H9 (cell line): ENCODE results near the gene FCN2. TPM values are rescaled to one million over a fixed set of nuclear protein-coding genes. Genes with fewer than 3 reads are reported as not detected.

Experiments used
- DNase-seq: peaks from one replicate; pipeline ENCODE4 v3.0.0-alpha.2; 2017
- H2AFZ ChIP-seq: one replicate; pipeline ENCODE4 v1.6.1; 2013; ENCODE audit warnings: mild to moderate bottlenecking, low read length, control low read depth, moderate library complexity
- H2AK5ac ChIP-seq: 2 replicates; pipeline ENCODE4 v1.6.1; 2013; ENCODE audit warnings: low read length, control low read depth, mixed read lengths; ENCODE audit not compliant: insufficient read length
- H2BK120ac ChIP-seq: one replicate; pipeline ENCODE4 v1.6.1; 2013; ENCODE audit warnings: low read depth, mild to moderate bottlenecking, low read length, control low read depth, inconsistent platforms; ENCODE audit not compliant: poor library complexity, severe bottlenecking
- H2BK12ac ChIP-seq: 2 replicates; pipeline ENCODE4 v1.6.1; 2013; ENCODE audit warnings: low read length, control low read depth, mixed read lengths, low read depth; ENCODE audit not compliant: insufficient read length
- H2BK15ac ChIP-seq: 2 replicates; pipeline ENCODE4 v1.6.1; 2013; ENCODE audit warnings: low read depth, low read length, control low read depth
- H2BK20ac ChIP-seq: one replicate; pipeline ENCODE4 v1.6.1; 2013; ENCODE audit warnings: low read depth, mild to moderate bottlenecking, low read length, control low read depth, inconsistent platforms; ENCODE audit not compliant: poor library complexity, severe bottlenecking
- H2BK5ac ChIP-seq: 2 replicates; pipeline ENCODE4 v1.6.1; 2013; ENCODE audit warnings: low read length, control low read depth, mixed read lengths; ENCODE audit not compliant: insufficient read length
- H3K14ac ChIP-seq: 2 replicates; pipeline ENCODE4 v1.6.1; 2013; ENCODE audit warnings: low read length, control low read depth; ENCODE audit not compliant: insufficient read depth
- H3K18ac ChIP-seq: 2 replicates; pipeline ENCODE4 v1.6.1; 2013; ENCODE audit warnings: low read depth, mild to moderate bottlenecking, mixed read lengths, low read length, control low read depth; ENCODE audit not compliant: insufficient read length
- H3K23ac ChIP-seq: 2 replicates; pipeline ENCODE4 v1.6.1; 2013; ENCODE audit warnings: low read length, control low read depth, mixed read lengths, low read depth; ENCODE audit not compliant: insufficient read length
- H3K23me2 ChIP-seq: 2 replicates; pipeline ENCODE4 v1.6.1; 2013; ENCODE audit warnings: low read depth, mild to moderate bottlenecking, mixed read lengths, low read length, control low read depth; ENCODE audit not compliant: insufficient read length, poor library complexity, severe bottlenecking
- H3K27ac ChIP-seq: 2 replicates; pipeline ENCODE4 v1.5.1; 2013; ENCODE audit warnings: low read length, control low read depth, mixed read lengths, low read depth; ENCODE audit not compliant: insufficient read length
- H3K27me3 ChIP-seq: 2 replicates; pipeline ENCODE4 v1.6.1; 2013; ENCODE audit warnings: low read length, control low read depth, inconsistent platforms; ENCODE audit not compliant: insufficient read depth
- H3K4ac ChIP-seq: 2 replicates; pipeline ENCODE4 v1.6.1; 2013; ENCODE audit warnings: low read depth, mild to moderate bottlenecking, control low read depth, inconsistent platforms, low read length, moderate library complexity
- H3K4me1 ChIP-seq: 2 replicates; pipeline ENCODE4 v1.6.1; 2013; ENCODE audit warnings: low read length, control low read depth, inconsistent platforms; ENCODE audit not compliant: insufficient read depth
- H3K4me2 ChIP-seq: 2 replicates; pipeline ENCODE4 v1.6.1; 2013; ENCODE audit warnings: low read length, control low read depth, mixed read lengths; ENCODE audit not compliant: insufficient read length, insufficient read depth
- H3K56ac ChIP-seq: 2 replicates; pipeline ENCODE4 v1.6.1; 2013; ENCODE audit warnings: low read depth, mild to moderate bottlenecking, mixed read lengths, low read length, control low read depth; ENCODE audit not compliant: insufficient read length
- H3K79me1 ChIP-seq: 2 replicates; pipeline ENCODE4 v1.6.1; 2013; ENCODE audit warnings: low read depth, mild to moderate bottlenecking, moderate library complexity, low read length, control low read depth, inconsistent platforms; ENCODE audit not compliant: insufficient read depth, poor library complexity, severe bottlenecking
- H3K79me2 ChIP-seq: 2 replicates; pipeline ENCODE4 v1.6.1; 2013; ENCODE audit warnings: low read length, control low read depth, inconsistent platforms; ENCODE audit not compliant: insufficient read depth
- H3K9ac ChIP-seq: 2 replicates; pipeline ENCODE4 v1.6.1; 2013; ENCODE audit warnings: low read length, control low read depth, mixed read lengths; ENCODE audit not compliant: insufficient read length; ENCODE audit errors: extremely low read depth
- H3K9me3 ChIP-seq: one replicate; pipeline ENCODE4 v1.6.1; 2013; ENCODE audit warnings: low read depth, low read length, inconsistent platforms; ENCODE audit not compliant: control insufficient read depth
- H3T11ph ChIP-seq: one replicate; pipeline ENCODE4 v1.6.1; 2013; ENCODE audit warnings: mild to moderate bottlenecking, low read length, control low read depth, inconsistent platforms
- H4K20me1 ChIP-seq: one replicate; pipeline ENCODE4 v1.6.1; 2013; ENCODE audit not compliant: control insufficient read depth, insufficient read length, insufficient read depth
- H4K5ac ChIP-seq: 2 replicates; pipeline ENCODE4 v1.6.1; 2013; ENCODE audit warnings: low read depth, mild to moderate bottlenecking, mixed read lengths, low read length, control low read depth; ENCODE audit not compliant: insufficient read length
- H4K8ac ChIP-seq: replicated peaks from 2 replicates; pipeline ENCODE4 v1.6.1; 2013; ENCODE audit warnings: low read length, control low read depth, mixed read lengths, low read depth; ENCODE audit not compliant: insufficient read length
- H4K91ac ChIP-seq: 2 replicates; pipeline ENCODE4 v1.6.1; 2013; ENCODE audit warnings: low read depth, mild to moderate bottlenecking, moderate library complexity, mixed read lengths, low read length, control low read depth; ENCODE audit not compliant: insufficient read length
- H3K27ac Mint-ChIP-seq, 3 experiments: 2 replicates in 2 of 3; 3 replicates in 1 of 3; pipeline ENCODE4 v1.8.0; 2020 to 2021; ENCODE audit warnings: mixed read lengths in 3 of 3, mild to moderate bottlenecking in 1 of 3, moderate library complexity in 1 of 3
- H3K27me3 Mint-ChIP-seq: 2 replicates; pipeline ENCODE4 v1.8.0; 2021; ENCODE audit warnings: low read depth, mild to moderate bottlenecking, moderate library complexity, mixed read lengths
- H3K36me3 Mint-ChIP-seq, 3 experiments: 2 replicates in 2 of 3; 3 replicates in 1 of 3; pipeline ENCODE4 v1.8.0; 2020 to 2021; ENCODE audit warnings: low read depth in 3 of 3, mixed read lengths in 3 of 3; ENCODE audit not compliant: insufficient read depth in 1 of 3
- H3K4me1 Mint-ChIP-seq, 2 experiments: 2 replicates each; pipeline ENCODE4 v1.8.0; 2020; ENCODE audit warnings: mixed read lengths in 2 of 2
- H3K4me3 Mint-ChIP-seq, 2 experiments: 2 replicates in 1 of 2; 3 replicates in 1 of 2; pipeline ENCODE4 v1.8.0; 2020 to 2021; ENCODE audit warnings: mild to moderate bottlenecking in 2 of 2, mixed read lengths in 2 of 2, moderate library complexity in 1 of 2
- H3K9me3 Mint-ChIP-seq, 2 experiments: 2 replicates in 1 of 2; 3 replicates in 1 of 2; pipeline ENCODE4 v1.8.0; 2020; ENCODE audit warnings: mild to moderate bottlenecking in 2 of 2, mixed read lengths in 2 of 2, moderate library complexity in 1 of 2
- WGBS: extraction: QIAGEN DNeasy Blood & Tissue Kit; methylation state at CpG from one replicate; pipeline ENCODE4 v1.1.7; 2013; ENCODE audit warnings: missing lambda C conversion rate, low lambda C conversion rate, mixed read lengths; ENCODE audit not compliant: insufficient read length; ENCODE audit errors: extremely low coverage; 5-methylcytosine and 5-hydroxymethylcytosine counted together
- total RNA-seq: library from RNA; stranded (reverse); gene quantifications from 2 replicates; pipeline ENCODE4 v1.2.1, GENCODE V29; 2021
- TF ChIP-seq, protein P1 (sequence below): fragments of 200-600 bp; sonication (generic); conservative IDR thresholded peaks from 3 replicates; pipeline ENCODE4 v1.8.0; 2021; ENCODE audit warnings: antibody characterized with exemption, mild to moderate bottlenecking

The FCN2 gene
- total RNA-seq, 1 experiment from 2014 or later = not detected

DNA sequence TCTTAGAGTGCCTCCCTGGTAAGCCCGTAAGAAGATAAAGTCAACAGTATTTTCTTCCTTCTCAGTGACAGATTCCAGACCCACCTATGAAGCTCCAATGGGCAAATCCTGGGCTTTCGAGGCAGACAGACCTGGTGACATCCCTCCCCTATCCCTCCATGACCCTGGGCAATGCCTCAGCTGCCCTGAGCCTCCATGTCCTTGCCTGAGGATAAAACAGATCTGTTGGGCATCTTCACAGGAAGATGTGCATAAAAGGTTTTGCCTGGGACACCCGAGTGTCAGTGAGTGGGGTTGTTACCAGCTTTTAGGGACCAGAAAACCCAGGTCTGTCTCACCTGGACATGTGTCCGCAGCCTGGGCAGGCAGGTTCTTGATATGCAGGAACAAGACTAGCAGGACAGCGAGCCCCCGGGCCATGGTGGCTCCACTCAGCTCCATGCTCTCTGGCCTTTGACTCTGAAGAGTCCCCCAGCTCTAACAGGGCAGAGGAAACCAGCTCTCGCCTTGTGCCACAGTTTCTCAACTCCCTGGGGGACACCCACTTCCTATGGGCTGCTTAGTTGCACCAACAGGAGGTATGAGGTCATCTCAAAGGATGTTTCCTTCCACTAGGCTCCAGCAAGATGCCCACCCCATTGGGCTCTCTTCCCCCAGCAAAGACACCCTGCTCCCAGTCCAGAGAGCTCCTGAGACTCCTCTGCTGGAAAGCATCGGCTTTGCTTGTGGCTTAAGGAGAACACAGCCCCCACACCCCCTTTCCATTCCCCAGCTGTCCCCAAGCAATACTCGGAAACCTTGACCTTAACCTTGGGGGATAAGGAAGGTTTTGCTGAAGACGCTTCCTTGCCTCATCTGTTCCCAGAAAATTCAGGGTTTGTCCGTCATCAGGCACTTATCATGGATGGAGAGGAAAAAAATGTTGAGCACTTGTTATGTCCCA is 37.1 kb downstream of the FCN2 start, which contains the start of gene FCN1:
Gene FCN1, minus strand, starts transcription at position 482 of the 943 bp plus-strand sequence. Its CDS starts 41 bp downstream, at position 441.
- Mint-ChIP-seq H3K4me1 (no peaks in the 10 kb centered on the region), H3K27ac (no peak within 1 kb of the TSS; a peak in 1 of 7 replicates), H3K27me3 (peaks cover 5% of the 10 kb centered on the region), H3K4me3 (no peak within 1 kb of the TSS), H3K9me3 (peaks cover 4 to 11% of the 10 kb centered on the region in 2 experiments), H3K36me3 (peaks cover 3 to 10% (median 4%) of the 10 kb centered on the region in 3 experiments; a peak in 5 of 7 replicates)
- Histone ChIP-seq H3K9me3 (no peaks in the 10 kb centered on the region), H4K91ac (no peak within 1 kb of the TSS), H3K9ac (no peak within 1 kb of the TSS), H3K79me2 (no peaks in the 10 kb centered on the region), H3K4me2 (no peak within 1 kb of the TSS), H2BK5ac (no peak within 1 kb of the TSS), H3K4me1 (no peaks in the 10 kb centered on the region), H3K56ac (no peak within 1 kb of the TSS), H2BK15ac (no peak within 1 kb of the TSS), H4K8ac (no peak within 1 kb of the TSS), H2BK120ac (no peak within 1 kb of the TSS), H2AFZ (no peak within 1 kb of the TSS), H3K27me3 (no peaks in the 10 kb centered on the region), H3K4ac (no peak within 1 kb of the TSS), H3K14ac (no peak within 1 kb of the TSS), H3K23me2 (no peaks in the 10 kb centered on the region), H2AK5ac (no peak within 1 kb of the TSS), H3K79me1 (no peaks in the 10 kb centered on the region), H2BK20ac (no peak within 1 kb of the TSS), H2BK12ac (no peak within 1 kb of the TSS), H3K23ac (no peak within 1 kb of the TSS), H4K5ac (no peak within 1 kb of the TSS), H3K27ac (no peak within 1 kb of the TSS), H3T11ph (no peak within 1 kb of the TSS), H4K20me1 (no peaks in the 10 kb centered on the region), H3K18ac (no peak within 1 kb of the TSS)
- WGBS = no CpG with 5 or more reads among the region's 11 CpGs
- DNase-seq = no peak
- TF ChIP-seq, protein P1, sequence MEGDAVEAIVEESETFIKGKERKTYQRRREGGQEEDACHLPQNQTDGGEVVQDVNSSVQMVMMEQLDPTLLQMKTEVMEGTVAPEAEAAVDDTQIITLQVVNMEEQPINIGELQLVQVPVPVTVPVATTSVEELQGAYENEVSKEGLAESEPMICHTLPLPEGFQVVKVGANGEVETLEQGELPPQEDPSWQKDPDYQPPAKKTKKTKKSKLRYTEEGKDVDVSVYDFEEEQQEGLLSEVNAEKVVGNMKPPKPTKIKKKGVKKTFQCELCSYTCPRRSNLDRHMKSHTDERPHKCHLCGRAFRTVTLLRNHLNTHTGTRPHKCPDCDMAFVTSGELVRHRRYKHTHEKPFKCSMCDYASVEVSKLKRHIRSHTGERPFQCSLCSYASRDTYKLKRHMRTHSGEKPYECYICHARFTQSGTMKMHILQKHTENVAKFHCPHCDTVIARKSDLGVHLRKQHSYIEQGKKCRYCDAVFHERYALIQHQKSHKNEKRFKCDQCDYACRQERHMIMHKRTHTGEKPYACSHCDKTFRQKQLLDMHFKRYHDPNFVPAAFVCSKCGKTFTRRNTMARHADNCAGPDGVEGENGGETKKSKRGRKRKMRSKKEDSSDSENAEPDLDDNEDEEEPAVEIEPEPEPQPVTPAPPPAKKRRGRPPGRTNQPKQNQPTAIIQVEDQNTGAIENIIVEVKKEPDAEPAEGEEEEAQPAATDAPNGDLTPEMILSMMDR = no peak
